GM12872 (cell line): ENCODE measurements around the gene DAP.

Source experiments
- CTCF ChIP-seq: IDR thresholded peaks from 3 replicates; pipeline ENCODE4 v1.5.1; 2011; ENCODE audit warnings: low read depth, mild to moderate bottlenecking, low read length, moderate library complexity; ENCODE audit not compliant: insufficient read depth

The DAP gene

GRCh38 chr5:10747678-10748622 is 13.1 kb downstream of the DAP start:
- TF ChIP-seq CTCF = no peak

DNA sequence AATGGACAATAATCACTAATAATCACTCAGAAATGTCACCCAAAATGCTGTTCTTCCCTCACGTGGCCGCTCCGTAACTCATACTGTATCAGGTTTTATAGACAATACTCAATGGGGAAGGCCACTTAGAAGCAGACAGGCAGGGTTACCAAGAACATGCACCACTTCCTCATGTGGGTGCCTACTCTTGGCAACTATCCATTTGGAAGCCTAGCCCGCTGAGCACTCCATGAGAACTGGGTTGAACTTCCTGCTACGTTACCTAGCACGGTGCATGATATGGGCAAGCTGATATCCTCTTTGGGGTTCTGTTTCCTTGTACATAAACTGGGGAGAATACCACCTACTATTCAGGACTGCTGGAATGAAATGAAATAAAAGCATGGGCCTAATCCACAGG is 14.3 kb downstream of the DAP start:
- TF ChIP-seq CTCF = no peak

GRCh38 chr5:10745133-10745532 is 15.9 kb downstream of the DAP start:
- TF ChIP-seq CTCF = no peak

GRCh38 chr5:10744681-10745080 is 16.4 kb downstream of the DAP start:
- no peak for TF ChIP-seq CTCF

DNA sequence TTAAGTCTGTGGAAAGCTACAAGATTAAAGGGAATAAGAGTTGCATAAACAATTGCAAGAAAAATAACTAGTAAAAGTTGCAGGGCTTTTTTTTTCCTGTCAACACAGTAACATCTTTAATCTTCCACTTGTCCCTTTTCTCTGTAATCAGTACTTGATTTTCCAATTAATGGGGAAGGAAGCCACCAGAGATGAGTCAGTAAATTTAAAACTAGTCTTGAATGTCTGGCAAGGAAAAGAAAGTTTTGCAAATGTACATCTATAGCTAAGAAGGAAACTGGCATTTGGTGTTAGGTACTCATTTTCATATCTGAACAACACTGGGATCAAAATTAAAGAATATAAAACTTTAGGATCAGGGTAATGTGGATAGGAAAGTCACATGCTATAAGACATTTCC is 17.1 kb downstream of the DAP start:
- TF ChIP-seq CTCF = no peak

DNA sequence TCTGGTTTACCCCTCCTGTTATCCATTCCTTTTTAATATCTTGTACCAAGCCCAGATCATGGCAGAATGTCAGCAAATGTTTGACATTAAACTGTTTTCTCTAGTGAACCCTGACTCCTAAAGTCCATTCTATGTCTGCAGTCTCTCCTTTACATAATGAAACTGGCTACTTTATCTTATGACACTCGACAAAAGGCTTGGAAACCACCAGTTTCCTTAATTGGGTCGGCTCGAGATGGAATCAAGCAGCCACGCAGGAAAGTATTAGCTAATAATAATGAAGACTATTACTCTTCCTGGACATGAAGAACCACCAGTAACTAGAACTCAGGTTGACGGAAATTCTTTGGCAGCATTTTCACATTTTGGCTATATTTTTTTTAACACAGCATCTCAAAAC is 17.5 kb downstream of the DAP start:
- TF ChIP-seq CTCF = no peak

- no peak for TF ChIP-seq CTCF
Measured at GRCh38 chr5:10741661-10742060, 19.4 kb downstream of the DAP start.
